ENCODE measurements around the gene TMEM121. TPM values are rescaled to one million over a fixed set of nuclear protein-coding genes. Genes with fewer than 3 reads are reported as not detected.
"Not testable (repeated sequence)": the region's sequence is repeated elsewhere in the genome, so short reads cannot be mapped to it uniquely, and the experiment has no call there.

The TMEM121 gene
- polyA plus RNA-seq, 1 of the 3 experiments (the other 2 are of a cell fraction): 9.1 TPM

- Histone ChIP-seq H3K9me2 (no peaks in the 10 kb centered on the region), H3K4me1 (ENCODE audit: control insufficient read depth in 1 of 2, insufficient read depth in 2 of 2, low read depth in 1 of 2, low read length in 1 of 2) (no peaks in the 10 kb centered on the region), H2AFZ (ENCODE audit: low read depth) (no peak overlapping the region), H3K9ac (no peak overlapping the region), H3K9me3 (no peaks in the 10 kb centered on the region), H3K36me3 (replicated peaks in 1 of 2; ENCODE audit: control insufficient read depth in 1 of 2, insufficient read depth in 2 of 2, low read length in 1 of 2) (no peaks in the 10 kb centered on the region), H3K4me3 (ENCODE audit: low read depth in 2 of 2, low read length in 1 of 2) (no peak overlapping the region), H3K27me3 (ENCODE audit: insufficient read depth) (no peaks in the 10 kb centered on the region), H3K27ac (ENCODE audit: low read depth in 2 of 2, low read length in 1 of 2) (no peak overlapping the region), H3K4me2 (no peak overlapping the region), H3F3A (replicated peaks; ENCODE audit: insufficient read depth) (no peaks in the 10 kb centered on the region), H3K79me2 (ENCODE audit: insufficient read depth) (no peaks in the 10 kb centered on the region), H4K20me1 (ENCODE audit: insufficient read depth) (no peaks in the 10 kb centered on the region)
- ChIA-PET CTCF (no interaction called here), POLR2A (no interaction called here)
- TF ChIP-seq NFIC (IDR thresholded peaks at IDR 0.05; ENCODE audit: borderline replicate concordance) (no peak), RAD21 (IDR thresholded peaks at IDR 0.05; ENCODE audit: low read length) (no peak), JUND (IDR thresholded peaks at IDR 0.05) (no peak), RFX5 (IDR thresholded peaks at IDR 0.05; ENCODE audit: low read length) (no peak), USF1 (IDR thresholded peaks at IDR 0.05; ENCODE audit: borderline replicate concordance, low read depth) (no peak), CTCF (IDR thresholded peaks at IDR 0.05) (no peak), USF2 (IDR thresholded peaks at IDR 0.05; ENCODE audit: borderline replicate concordance, low read depth, low read length) (no peak), MAX (IDR thresholded peaks at IDR 0.05; ENCODE audit: low read depth) (no peak), FOXJ3 (CRISPR knock-in tag; IDR thresholded peaks at IDR 0.05) (no peak), PBX3 (IDR thresholded peaks at IDR 0.05) (no peak), ZBTB33 (IDR thresholded peaks at IDR 0.05; ENCODE audit: borderline replicate concordance, low read depth) (no peak), NRF1 (IDR thresholded peaks at IDR 0.05; ENCODE audit: low read depth, low read length) (no peak), TAF1 (IDR thresholded peaks at IDR 0.05; ENCODE audit: borderline replicate concordance, low read depth, low read length) (no peak)
- no peak for DNase-seq
- WGBS (ENCODE audit: low lambda C conversion rate): 67% methylated on average over 1 of the region's 1 CpG
Observed at GRCh38 chr14:105570482-105570881, 44.1 kb downstream of the TMEM121 start.

GRCh38 chr14:105571181-105571951 is 45.0 kb downstream of the TMEM121 start:
- CTCF ChIA-PET; H3K9me3 ChIP-seq; H3K36me3 ChIP-seq (replicated peaks in 1 of 2; ENCODE audit: control insufficient read depth in 1 of 2, insufficient read depth in 2 of 2, low read length in 1 of 2); H3K27me3 ChIP-seq (ENCODE audit: insufficient read depth); H3K9ac ChIP-seq; POLR2A ChIA-PET; DNase-seq; H3K79me2 ChIP-seq (ENCODE audit: insufficient read depth); H3K9me2 ChIP-seq; H3K4me2 ChIP-seq; H2AFZ ChIP-seq (ENCODE audit: low read depth); H3K27ac ChIP-seq (ENCODE audit: low read depth in 2 of 2, low read length in 1 of 2); H3F3A ChIP-seq (replicated peaks; ENCODE audit: insufficient read depth); H4K20me1 ChIP-seq (ENCODE audit: insufficient read depth); H3K4me3 ChIP-seq (ENCODE audit: low read depth in 2 of 2, low read length in 1 of 2); H3K4me1 ChIP-seq (ENCODE audit: control insufficient read depth in 1 of 2, insufficient read depth in 2 of 2, low read depth in 1 of 2, low read length in 1 of 2): not testable (repeated sequence)
- WGBS (ENCODE audit: low lambda C conversion rate): 61% methylated on average over 14 of the region's 21 CpGs

- H3K36me3 ChIP-seq (replicated peaks in 1 of 2; ENCODE audit: control insufficient read depth in 1 of 2, insufficient read depth in 2 of 2, low read length in 1 of 2); H4K20me1 ChIP-seq (ENCODE audit: insufficient read depth); H3K9ac ChIP-seq; CTCF ChIA-PET; H3K4me2 ChIP-seq; H3F3A ChIP-seq (replicated peaks; ENCODE audit: insufficient read depth); DNase-seq; H3K79me2 ChIP-seq (ENCODE audit: insufficient read depth); H3K9me3 ChIP-seq; H3K27me3 ChIP-seq (ENCODE audit: insufficient read depth); H3K4me3 ChIP-seq (ENCODE audit: low read depth in 2 of 2, low read length in 1 of 2); H3K27ac ChIP-seq (ENCODE audit: low read depth in 2 of 2, low read length in 1 of 2); POLR2A ChIA-PET; H3K9me2 ChIP-seq; H2AFZ ChIP-seq (ENCODE audit: low read depth); H3K4me1 ChIP-seq (ENCODE audit: control insufficient read depth in 1 of 2, insufficient read depth in 2 of 2, low read depth in 1 of 2, low read length in 1 of 2): not testable (repeated sequence)
- no CpG with 5 or more reads among the region's 15 CpGs for WGBS (ENCODE audit: low lambda C conversion rate)
Observed at GRCh38 chr14:105572063-105572462, 45.7 kb downstream of the TMEM121 start.

Data from SK-N-SH (cell line).